Stomach (tissue), 4 donors: Measurements from ENCODE around the gene ELOF1.

Experiments used
- POLR2AphosphoS5 ChIP-seq, 3 donors: sonication (generic); formaldehyde crosslinking; IDR thresholded peaks; one replicate each; pipeline ENCODE4 v1.6.1; 2016; ENCODE audit warnings: antibody characterized with exemption in 3 of 3
- TF ChIP-seq, protein P1 (sequence below), 7 experiments: fragments of 450-650 bp in 4 of 7; fragments of 200-600 bp in 3 of 7; sonication (generic) in 3 of 7; IDR thresholded peaks; one replicate each; pipeline ENCODE4 v1.5.1; 2016 to 2019; ENCODE audit warnings: antibody characterized with exemption in 7 of 7, control low read depth in 2 of 7, mild to moderate bottlenecking in 1 of 7

DNA sequence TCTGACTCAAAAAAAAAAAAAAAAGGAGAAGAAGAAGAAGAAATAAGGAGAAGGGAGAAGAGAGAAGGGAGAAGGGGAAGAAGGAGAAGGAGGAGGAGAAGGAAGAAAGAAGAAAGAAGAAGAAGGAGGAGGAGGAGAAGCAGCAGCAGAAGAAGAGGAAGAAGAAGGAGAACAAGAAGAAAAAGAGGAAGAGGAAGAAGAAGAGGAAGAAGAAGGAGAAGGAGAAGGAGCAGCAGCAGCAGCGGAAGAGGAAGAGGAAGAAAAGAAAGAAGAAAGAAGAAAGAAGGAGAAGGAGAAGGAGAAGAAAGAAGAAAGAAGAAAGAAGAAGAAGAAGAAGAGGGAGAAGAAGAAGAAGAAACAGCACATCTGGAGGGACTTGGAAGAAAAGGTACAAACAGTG is 24.5 kb downstream of the ELOF1 start:
- no peak for TF ChIP-seq POLR2AphosphoS5 (IDR thresholded peaks at IDR 0.05)
- TF ChIP-seq, protein P1, sequence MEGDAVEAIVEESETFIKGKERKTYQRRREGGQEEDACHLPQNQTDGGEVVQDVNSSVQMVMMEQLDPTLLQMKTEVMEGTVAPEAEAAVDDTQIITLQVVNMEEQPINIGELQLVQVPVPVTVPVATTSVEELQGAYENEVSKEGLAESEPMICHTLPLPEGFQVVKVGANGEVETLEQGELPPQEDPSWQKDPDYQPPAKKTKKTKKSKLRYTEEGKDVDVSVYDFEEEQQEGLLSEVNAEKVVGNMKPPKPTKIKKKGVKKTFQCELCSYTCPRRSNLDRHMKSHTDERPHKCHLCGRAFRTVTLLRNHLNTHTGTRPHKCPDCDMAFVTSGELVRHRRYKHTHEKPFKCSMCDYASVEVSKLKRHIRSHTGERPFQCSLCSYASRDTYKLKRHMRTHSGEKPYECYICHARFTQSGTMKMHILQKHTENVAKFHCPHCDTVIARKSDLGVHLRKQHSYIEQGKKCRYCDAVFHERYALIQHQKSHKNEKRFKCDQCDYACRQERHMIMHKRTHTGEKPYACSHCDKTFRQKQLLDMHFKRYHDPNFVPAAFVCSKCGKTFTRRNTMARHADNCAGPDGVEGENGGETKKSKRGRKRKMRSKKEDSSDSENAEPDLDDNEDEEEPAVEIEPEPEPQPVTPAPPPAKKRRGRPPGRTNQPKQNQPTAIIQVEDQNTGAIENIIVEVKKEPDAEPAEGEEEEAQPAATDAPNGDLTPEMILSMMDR (IDR thresholded peaks at IDR 0.05) = no peak
